Erythroblast (primary cell): ENCODE results near the gene TRAF1.

Experiments used
- GATA1 ChIP-seq: IDR thresholded peaks from 2 replicates; pipeline ENCODE4 v1.6.1; 2011; ENCODE audit warnings: low read depth, mild to moderate bottlenecking, control low read depth, low read length, moderate library complexity
- POLR2A ChIP-seq: IDR thresholded peaks from 2 replicates; pipeline ENCODE4 v1.6.1; 2011; ENCODE audit warnings: mild to moderate bottlenecking, low read length

- TF ChIP-seq POLR2A: no peak
- no peak for TF ChIP-seq GATA1
These were observed 15.8 kb upstream of the TRAF1 start for GRCh38 chr9:120942186-120943001.
